PC-9 (cell line): ENCODE results near the gene TTLL9. TPM values are rescaled to one million over a fixed set of nuclear protein-coding genes. Genes with fewer than 3 reads are reported as not detected.

Experiments used
- BruUV-seq: library from RNA; stranded (reverse); fragments of 400-500 nt; replicated peaks from 2 replicates; lab custom pipeline; 2021; lab: Mats Ljungman, UMichigan
- CTCF ChIA-PET: fragments of 300-600 bp; sonication (Branson Sonifier 250); formaldehyde crosslinking; loops from one replicate; lab custom pipeline; 2022; ENCODE audit warnings: antibody characterized with exemption; lab: Charles Lee
- POLR2A ChIA-PET: fragments of 300-600 bp; sonication (Branson Sonifier 250); formaldehyde crosslinking; loops from one replicate; lab custom pipeline; 2022; ENCODE audit warnings: antibody characterized with exemption; ENCODE audit not compliant: unreplicated experiment; lab: Charles Lee
- DNase-seq, 2 experiments: peaks; one replicate each; pipeline versions ENCODE4 v3.0.0 to v3.0.0-alpha.2; 2015 to 2022; ENCODE audit warnings: mixed read lengths in 1 of 2
- H2AFZ ChIP-seq: fragments of 200-600 bp; sonication (generic); 2 replicates; pipeline ENCODE4 v1.8.1; 2017; ENCODE audit warnings: antibody characterized with exemption
- H3F3A ChIP-seq: fragments of 200-600 bp; sonication (generic); 2 replicates; pipeline ENCODE4 v1.8.1; 2017; ENCODE audit warnings: antibody characterized with exemption, mild to moderate bottlenecking, low read depth; ENCODE audit not compliant: insufficient read depth
- H3K27ac ChIP-seq: fragments of 200-600 bp; sonication (generic); 2 replicates; pipeline ENCODE4 v1.6.1; 2016; ENCODE audit warnings: mixed run types
- H3K27me3 ChIP-seq: fragments of 200-600 bp; sonication (generic); 2 replicates; pipeline ENCODE4 v1.6.1; 2016; ENCODE audit warnings: low read depth, mixed run types; ENCODE audit not compliant: insufficient read depth
- H3K36me3 ChIP-seq: fragments of 200-600 bp; sonication (generic); 2 replicates; pipeline ENCODE4 v1.6.1; 2016; ENCODE audit warnings: low read depth, mixed run types
- H3K4me1 ChIP-seq: fragments of 200-600 bp; sonication (generic); replicated peaks from 2 replicates; pipeline ENCODE4 v1.6.1; 2016; ENCODE audit warnings: mixed run types; ENCODE audit not compliant: insufficient read depth
- H3K4me2 ChIP-seq: fragments of 200-600 bp; sonication (generic); 2 replicates; pipeline ENCODE4 v1.6.1; 2017; ENCODE audit warnings: mixed run types
- H3K4me3 ChIP-seq: fragments of 200-600 bp; sonication (generic); 2 replicates; pipeline ENCODE4 v1.6.1; 2016; ENCODE audit warnings: mixed run types
- H3K79me2 ChIP-seq: fragments of 200-600 bp; sonication (generic); 2 replicates; pipeline ENCODE4 v1.6.1; 2017; ENCODE audit warnings: low read depth, mixed run types
- H3K9me2 ChIP-seq: fragments of 200-600 bp; sonication (generic); 2 replicates; pipeline ENCODE4 v1.8.1; 2017; ENCODE audit warnings: mild to moderate bottlenecking; ENCODE audit not compliant: insufficient read depth
- H3K9me3 ChIP-seq: fragments of 200-600 bp; sonication (generic); 2 replicates; pipeline ENCODE4 v1.8.1; 2016; ENCODE audit warnings: low read depth; ENCODE audit not compliant: insufficient read depth
- H4K20me1 ChIP-seq: fragments of 200-600 bp; sonication (generic); 2 replicates; pipeline ENCODE4 v1.8.1; 2017; ENCODE audit not compliant: insufficient read depth
- EZH2 ChIP-seq: fragments of 200-600 bp; sonication (generic); IDR thresholded peaks from 2 replicates; pipeline ENCODE4 v1.8.0; 2017; ENCODE audit warnings: antibody characterized with exemption, low read depth
- intact Hi-C: fragments of 100-400 bp; cut with micrococcal nuclease; formaldehyde crosslinking; loops from one replicate; pipeline ENCODE4 v1.10.0; 2022; ENCODE audit not compliant: unreplicated experiment
- total RNA-seq: library from RNA; stranded (reverse); gene quantifications from 2 replicates; pipeline ENCODE4 v1.2.3, GENCODE V29; 2021
- TF ChIP-seq, protein P1 (sequence below): fragments of 200-600 bp; sonication (generic); conservative IDR thresholded peaks from 2 replicates; pipeline ENCODE4 v1.6.1; 2017; ENCODE audit warnings: mixed run types, antibody characterized with exemption, mild to moderate bottlenecking, moderate library complexity

The TTLL9 gene
- total RNA-seq, 1 experiment from 2014 or later, result 1.8 TPM

DNA sequence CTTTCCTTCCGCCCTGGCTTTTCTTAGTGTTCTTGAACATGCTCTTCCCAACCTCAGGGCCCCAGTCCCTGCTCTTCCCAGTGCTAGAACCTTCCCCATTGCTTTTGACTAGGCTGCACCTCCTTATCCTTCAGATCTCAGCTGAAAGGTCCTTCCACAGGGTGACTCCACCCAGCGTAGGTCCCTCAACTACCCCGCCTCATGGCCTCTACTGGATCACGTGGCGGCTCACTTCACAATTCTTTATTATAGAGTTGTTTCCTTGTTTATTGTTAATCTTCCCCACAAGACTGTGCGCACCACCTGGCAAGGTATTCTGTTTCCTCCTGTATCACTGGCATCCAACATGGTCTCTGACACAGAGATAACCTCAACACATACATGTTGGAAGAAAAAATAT, 31.2 kb downstream of the TTLL9 start:
- H3K79me2 ChIP-seq, result no peaks in the 10 kb centered on the region
- no TSS peak for BruUV-seq
- H3K27ac ChIP-seq, result no peak overlapping the region
- H3K9me2 ChIP-seq, result no peaks in the 10 kb centered on the region
- no peak overlapping the region for H3K4me3 ChIP-seq
- H3K4me1 ChIP-seq, result no peaks in the 10 kb centered on the region
- ChIA-PET CTCF (no interaction called here), POLR2A (no interaction called here)
- no peaks in the 10 kb centered on the region for H3F3A ChIP-seq
- no peak for DNase-seq
- H3K36me3 ChIP-seq, result no peaks in the 10 kb centered on the region
- H2AFZ ChIP-seq, result no peak overlapping the region
- no peaks in the 10 kb centered on the region for H3K9me3 ChIP-seq
- intact Hi-C loops, result no loop called here
- H3K4me2 ChIP-seq, result no peak overlapping the region
- no peaks in the 10 kb centered on the region for H4K20me1 ChIP-seq
- no peak for TF ChIP-seq EZH2
- TF ChIP-seq, protein P1, sequence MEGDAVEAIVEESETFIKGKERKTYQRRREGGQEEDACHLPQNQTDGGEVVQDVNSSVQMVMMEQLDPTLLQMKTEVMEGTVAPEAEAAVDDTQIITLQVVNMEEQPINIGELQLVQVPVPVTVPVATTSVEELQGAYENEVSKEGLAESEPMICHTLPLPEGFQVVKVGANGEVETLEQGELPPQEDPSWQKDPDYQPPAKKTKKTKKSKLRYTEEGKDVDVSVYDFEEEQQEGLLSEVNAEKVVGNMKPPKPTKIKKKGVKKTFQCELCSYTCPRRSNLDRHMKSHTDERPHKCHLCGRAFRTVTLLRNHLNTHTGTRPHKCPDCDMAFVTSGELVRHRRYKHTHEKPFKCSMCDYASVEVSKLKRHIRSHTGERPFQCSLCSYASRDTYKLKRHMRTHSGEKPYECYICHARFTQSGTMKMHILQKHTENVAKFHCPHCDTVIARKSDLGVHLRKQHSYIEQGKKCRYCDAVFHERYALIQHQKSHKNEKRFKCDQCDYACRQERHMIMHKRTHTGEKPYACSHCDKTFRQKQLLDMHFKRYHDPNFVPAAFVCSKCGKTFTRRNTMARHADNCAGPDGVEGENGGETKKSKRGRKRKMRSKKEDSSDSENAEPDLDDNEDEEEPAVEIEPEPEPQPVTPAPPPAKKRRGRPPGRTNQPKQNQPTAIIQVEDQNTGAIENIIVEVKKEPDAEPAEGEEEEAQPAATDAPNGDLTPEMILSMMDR, result no peak
- peaks cover 31% of the 10 kb centered on the region for H3K27me3 ChIP-seq

DNA sequence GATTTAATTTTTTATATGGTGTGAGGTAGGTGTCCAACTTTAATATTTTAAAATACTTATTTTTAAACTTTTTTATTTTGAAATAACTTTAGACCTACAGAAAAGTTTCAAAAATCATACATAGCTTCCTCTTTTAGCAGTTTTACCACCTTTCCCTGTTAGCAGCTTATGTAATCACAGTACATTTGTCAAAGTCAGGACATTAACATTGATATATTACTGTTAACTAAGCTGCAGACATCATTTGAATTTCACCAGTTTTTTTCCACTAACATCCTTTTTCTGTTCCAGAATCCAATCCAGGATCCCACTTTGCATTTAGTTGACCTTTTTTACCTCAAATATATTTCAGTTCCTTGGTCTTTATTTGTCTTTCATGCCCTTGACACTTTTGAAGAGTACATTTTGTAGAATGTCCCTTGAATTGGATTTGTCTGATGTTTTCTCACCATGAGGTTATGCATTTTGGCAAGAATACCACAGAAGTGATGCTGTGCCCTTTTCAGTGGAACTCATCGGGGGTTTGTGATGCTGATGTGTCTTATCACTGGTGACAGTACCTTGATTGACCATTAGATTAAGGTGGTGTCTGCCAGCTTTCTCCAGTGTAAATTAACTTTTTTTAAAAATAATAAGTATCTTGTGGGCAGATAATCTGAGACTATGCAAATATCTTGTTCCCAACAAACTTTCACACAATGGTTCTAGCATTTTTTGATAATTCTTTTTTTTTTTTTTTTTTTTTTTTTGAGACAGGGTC, 33.4 kb downstream of the TTLL9 start:
- no peaks in the 10 kb centered on the region for H4K20me1 ChIP-seq
- intact Hi-C loops, result no loop called here

DNA sequence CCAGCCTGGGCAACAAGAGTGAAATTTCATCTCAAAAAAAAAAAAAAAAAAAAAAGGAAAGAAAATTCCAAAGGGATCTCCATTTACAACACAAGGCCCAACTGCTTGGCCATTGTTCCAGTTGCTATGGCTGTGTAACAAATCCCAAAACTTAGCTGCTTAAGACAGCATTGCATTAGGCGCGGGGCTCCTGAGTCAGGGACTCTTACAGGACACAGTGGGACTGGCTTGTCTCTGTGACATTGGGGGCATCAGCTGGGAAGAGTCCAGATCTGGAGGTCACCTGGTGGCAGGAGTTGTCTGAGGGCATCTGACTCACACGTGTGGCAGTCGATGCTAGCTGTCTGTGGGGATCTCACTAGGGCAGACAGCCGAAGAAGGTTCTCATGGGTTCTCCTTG, 35.6 kb downstream of the TTLL9 start:
- CTCF ChIA-PET, result no interaction called here
- H3K4me1 ChIP-seq, result no peaks in the 10 kb centered on the region
- no peak overlapping the region for H3K4me3 ChIP-seq
- H3K27ac ChIP-seq, result no peak overlapping the region
- H4K20me1 ChIP-seq, result no peaks in the 10 kb centered on the region
- H3F3A ChIP-seq, result no peaks in the 10 kb centered on the region
- no peak for TF ChIP-seq EZH2
- TF ChIP-seq, protein P1, result no peak
- no peaks in the 10 kb centered on the region for H3K36me3 ChIP-seq
- no peaks in the 10 kb centered on the region for H3K9me2 ChIP-seq
- POLR2A ChIA-PET, result interaction anchor here (0.6 kb wide), 1 partner anchor 17 kb away, joined by 5 read pairs; no protein-coding TSS in a partner anchor
- H3K9me3 ChIP-seq, result no peaks in the 10 kb centered on the region
- no TSS peak for BruUV-seq
- peaks cover 12% of the 10 kb centered on the region; the same call in 1 of the 2 replicates for H3K27me3 ChIP-seq
- DNase-seq, result no peak
- no peaks in the 10 kb centered on the region for H3K79me2 ChIP-seq
- H3K4me2 ChIP-seq, result no peak overlapping the region
- no peak overlapping the region for H2AFZ ChIP-seq
- intact Hi-C loops, result no loop called here

More for the DNA sequence above, 33.4 kb downstream of the TTLL9 start:
- Histone ChIP-seq H3K27me3 (peaks cover 31% of the 10 kb centered on the region), H3K9me2 (no peaks in the 10 kb centered on the region), H2AFZ (no peak overlapping the region), H3F3A (no peaks in the 10 kb centered on the region), H3K36me3 (no peaks in the 10 kb centered on the region), H3K79me2 (no peaks in the 10 kb centered on the region), H3K27ac (no peak overlapping the region), H3K4me1 (no peaks in the 10 kb centered on the region), H3K4me3 (no peak overlapping the region), H3K9me3 (no peaks in the 10 kb centered on the region), H3K4me2 (no peak overlapping the region)
- BruUV-seq, result no TSS peak
- POLR2A ChIA-PET, result no interaction called here
- CTCF ChIA-PET, result no interaction called here
- no peak for DNase-seq
- TF ChIP-seq, protein P1, result no peak
- TF ChIP-seq EZH2, result no peak
